MM.1S (cell line): ENCODE results near the gene RSPH6A.

Experiments used
- DNase-seq: peaks from one replicate; pipeline ENCODE4 v3.0.0-alpha.2; 2015
- H2AFZ ChIP-seq: fragments of 300-600 bp; sonication (generic); 2 replicates; pipeline ENCODE4 v1.6.0; 2016; ENCODE audit warnings: antibody characterized with exemption, low read length
- H3F3A ChIP-seq: fragments of 300-600 bp; sonication (generic); 2 replicates; pipeline ENCODE4 v1.6.1; 2016; ENCODE audit warnings: mild to moderate bottlenecking, antibody characterized with exemption, low read length, moderate library complexity, mixed read lengths; ENCODE audit not compliant: insufficient read depth
- H3K27ac ChIP-seq: fragments of 300-600 bp; sonication (generic); 2 replicates; pipeline ENCODE4 v1.5.1; 2016; ENCODE audit warnings: mild to moderate bottlenecking, low read length
- H3K27me3 ChIP-seq: fragments of 300-600 bp; sonication (generic); replicated peaks from 2 replicates; pipeline ENCODE4 v1.6.0; 2016; ENCODE audit warnings: low read length; ENCODE audit not compliant: insufficient read depth
- H3K36me3 ChIP-seq: fragments of 300-600 bp; sonication (generic); replicated peaks from 2 replicates; pipeline ENCODE4 v1.6.1; 2016; ENCODE audit warnings: mild to moderate bottlenecking, low read length, mixed read lengths; ENCODE audit not compliant: insufficient read depth
- H3K4me1 ChIP-seq: fragments of 300-600 bp; sonication (generic); 2 replicates; pipeline ENCODE4 v1.6.1; 2016; ENCODE audit warnings: low read length, mixed read lengths
- H3K4me2 ChIP-seq: fragments of 300-600 bp; sonication (generic); 2 replicates; pipeline ENCODE4 v1.6.0; 2016; ENCODE audit warnings: low read depth, low read length
- H3K4me3 ChIP-seq: fragments of 300-600 bp; sonication (generic); 2 replicates; pipeline ENCODE4 v1.5.1; 2016; ENCODE audit warnings: low read length, mixed read lengths
- H3K79me2 ChIP-seq: fragments of 300-600 bp; sonication (generic); 2 replicates; pipeline ENCODE4 v1.6.1; 2016; ENCODE audit warnings: mixed run types, low read length, mixed read lengths
- H3K9ac ChIP-seq: fragments of 300-600 bp; sonication (generic); 2 replicates; pipeline ENCODE4 v1.6.1; 2016; ENCODE audit warnings: low read length, mixed read lengths
- H3K9me2 ChIP-seq: fragments of 300-600 bp; sonication (generic); replicated peaks from 2 replicates; pipeline ENCODE4 v1.6.1; 2016; ENCODE audit warnings: mild to moderate bottlenecking, low read length, mixed read lengths; ENCODE audit not compliant: insufficient read depth
- H3K9me3 ChIP-seq: fragments of 300-600 bp; sonication (generic); replicated peaks from 2 replicates; pipeline ENCODE4 v1.6.1; 2016; ENCODE audit warnings: mild to moderate bottlenecking, low read length, mixed read lengths; ENCODE audit not compliant: insufficient read depth
- H4K20me1 ChIP-seq: fragments of 300-600 bp; sonication (generic); 2 replicates; pipeline ENCODE4 v1.6.1; 2016; ENCODE audit warnings: mild to moderate bottlenecking, low read length, moderate library complexity, mixed read lengths; ENCODE audit not compliant: insufficient read depth
- CTCF ChIP-seq: fragments of 300-600 bp; sonication (generic); IDR thresholded peaks from 2 replicates; pipeline ENCODE4 v1.5.1; 2016; ENCODE audit warnings: antibody characterized with exemption, low read length, mixed read lengths
- EZH2 ChIP-seq: fragments of 300-600 bp; sonication (generic); optimal IDR thresholded peaks from 2 replicates; pipeline ENCODE3; 2017; ENCODE audit warnings: low read depth, mild to moderate bottlenecking, antibody characterized with exemption, low read length, mixed read lengths
- EZH2phosphoT487 ChIP-seq: fragments of 300-600 bp; sonication (generic); IDR thresholded peaks from 2 replicates; pipeline ENCODE4 v1.6.1; 2018; ENCODE audit warnings: antibody characterized with exemption, low read length

The RSPH6A gene

GRCh38 chr19:45824041-45824471, 8.9 kb upstream of the RSPH6A start:
- H3K27ac ChIP-seq, result no peak overlapping the region
- 0 out of 2 replicates have a peak, but pooled peaks cover 6% of the 10 kb centered on the region for H3F3A ChIP-seq
- no peaks in the 10 kb centered on the region; the same call in 1 of the 2 replicates for H3K36me3 ChIP-seq
- H2AFZ ChIP-seq, result no peak overlapping the region
- H3K79me2 ChIP-seq, result no peaks in the 10 kb centered on the region
- no peaks in the 10 kb centered on the region for H4K20me1 ChIP-seq
- DNase-seq, result no peak
- H3K4me3 ChIP-seq, result no peak overlapping the region
- no peaks in the 10 kb centered on the region for H3K9me3 ChIP-seq
- no peaks in the 10 kb centered on the region for H3K9me2 ChIP-seq
- H3K4me1 ChIP-seq, result peaks cover 12% of the 10 kb centered on the region
- TF ChIP-seq EZH2phosphoT487 (no peak), EZH2 (no peak), CTCF (no peak)
- no peak overlapping the region for H3K4me2 ChIP-seq
- no peaks in the 10 kb centered on the region for H3K27me3 ChIP-seq
- no peak overlapping the region for H3K9ac ChIP-seq

GRCh38 chr19:45823182-45823581, 8.1 kb upstream of the RSPH6A start:
- Histone ChIP-seq H3K9me3 (no peaks in the 10 kb centered on the region), H3K36me3 (no peaks in the 10 kb centered on the region; the same call in 1 of the 2 replicates), H3K4me1 (peaks cover 12% of the 10 kb centered on the region), H4K20me1 (no peaks in the 10 kb centered on the region), H3K79me2 (no peaks in the 10 kb centered on the region), H3K9ac (no peak overlapping the region), H3K27ac (no peak overlapping the region), H3K4me2 (no peak overlapping the region), H3K9me2 (no peaks in the 10 kb centered on the region), H3F3A (peaks cover under 1% of the 10 kb centered on the region; the same call in 1 of the 2 replicates), H3K27me3 (no peaks in the 10 kb centered on the region), H2AFZ (no peak overlapping the region), H3K4me3 (no peak overlapping the region)
- DNase-seq, result no peak
- no peak for TF ChIP-seq EZH2phosphoT487
- no peak for TF ChIP-seq CTCF
- TF ChIP-seq EZH2, result no peak

- Histone ChIP-seq H4K20me1 (no peaks in the 10 kb centered on the region), H3K4me3 (no peak overlapping the region), H3K27me3 (no peaks in the 10 kb centered on the region), H3K9ac (no peak overlapping the region), H3K9me3 (no peaks in the 10 kb centered on the region), H3K36me3 (no peaks in the 10 kb centered on the region; the same call in 1 of the 2 replicates), H3F3A (peaks cover 4% of the 10 kb centered on the region; the same call in 1 of the 2 replicates), H3K79me2 (no peaks in the 10 kb centered on the region), H2AFZ (no peak overlapping the region), H3K9me2 (no peaks in the 10 kb centered on the region), H3K27ac (no peak overlapping the region), H3K4me1 (peaks cover 11% of the 10 kb centered on the region), H3K4me2 (no peak overlapping the region)
- no peak for DNase-seq
- no peak for TF ChIP-seq CTCF
- TF ChIP-seq EZH2, result no peak
- no peak for TF ChIP-seq EZH2phosphoT487
Measured at GRCh38 chr19:45822716-45823115, 7.6 kb upstream of the RSPH6A start.
